Neural cell (in vitro differentiated cells): ENCODE results near the gene CSF2RB. TPM values are rescaled to one million over a fixed set of nuclear protein-coding genes. Genes with fewer than 3 reads are reported as not detected.

Experiments used
- H2AFZ ChIP-seq: fragments of 200-600, 300-800 bp; sonication (generic), shearing (Covaris generic); 2 replicates; pipeline ENCODE4 v1.6.0; 2014; ENCODE audit warnings: low read depth, mild to moderate bottlenecking, antibody characterized with exemption, low read length, moderate library complexity
- H3F3A ChIP-seq: fragments of 200-600 bp; shearing (Covaris generic); 2 replicates; pipeline ENCODE4 v1.6.1; 2016; ENCODE audit warnings: mild to moderate bottlenecking, moderate library complexity, mixed read lengths, antibody characterized with exemption, low read length; ENCODE audit not compliant: insufficient read depth, poor library complexity, severe bottlenecking
- H3K27ac ChIP-seq: fragments of 200-600, 300-800 bp; sonication (generic), shearing (Covaris generic); 2 replicates; pipeline ENCODE4 v1.5.1; 2014; ENCODE audit warnings: mild to moderate bottlenecking, low read length, moderate library complexity
- H3K27me3 ChIP-seq: fragments of 300-800, 200-600 bp; sonication (generic), shearing (Covaris generic); 2 replicates; pipeline ENCODE4 v1.6.0; 2014; ENCODE audit warnings: mild to moderate bottlenecking, low read depth, low read length, moderate library complexity; ENCODE audit not compliant: insufficient read depth
- H3K36me3 ChIP-seq: fragments of 300-800, 200-600 bp; sonication (generic), shearing (Covaris generic); 2 replicates; pipeline ENCODE4 v1.5.1; 2014; ENCODE audit warnings: mild to moderate bottlenecking, antibody characterized with exemption, low read length, moderate library complexity; ENCODE audit not compliant: insufficient read depth
- H3K4me2 ChIP-seq: fragments of 300-800, 200-600 bp; sonication (generic), shearing (Covaris generic); 2 replicates; pipeline ENCODE4 v1.6.0; 2014; ENCODE audit warnings: mild to moderate bottlenecking, low read length
- H3K4me3 ChIP-seq: fragments of 300-800, 200-600 bp; sonication (generic), shearing (Covaris generic); 2 replicates; pipeline ENCODE4 v1.5.1; 2014; ENCODE audit warnings: mild to moderate bottlenecking, low read length, moderate library complexity
- H3K79me2 ChIP-seq: fragments of 200-600 bp; shearing (Covaris generic); replicated peaks from 2 replicates; pipeline ENCODE4 v1.6.0; 2014; ENCODE audit warnings: mild to moderate bottlenecking, low read length, moderate library complexity; ENCODE audit not compliant: insufficient read depth
- H3K9ac ChIP-seq: fragments of 300-800, 200-600 bp; sonication (generic), shearing (Covaris generic); 2 replicates; pipeline ENCODE4 v1.6.1; 2016; ENCODE audit warnings: mild to moderate bottlenecking, low read length, mixed read lengths
- H3K9me2 ChIP-seq: fragments of 200-600 bp; shearing (Covaris generic); 2 replicates; pipeline ENCODE4 v1.6.1; 2016; ENCODE audit warnings: mild to moderate bottlenecking, low read length, mixed read lengths; ENCODE audit not compliant: insufficient read depth
- H3K9me3 ChIP-seq: fragments of 200-600, 300-800 bp; sonication (generic), shearing (Covaris generic); 2 replicates; pipeline ENCODE4 v1.6.1; 2016; ENCODE audit warnings: mild to moderate bottlenecking, mixed run types, low read length, moderate library complexity, mixed read lengths
- H4K20me1 ChIP-seq: fragments of 200-600 bp; shearing (Covaris generic); 2 replicates; pipeline ENCODE4 v1.6.1; 2016; ENCODE audit warnings: mild to moderate bottlenecking, mixed run types; ENCODE audit not compliant: insufficient read depth
- CTCF ChIP-seq: fragments of 450-650 bp; IDR thresholded peaks from 2 replicates; pipeline ENCODE4 v1.5.1; 2014; ENCODE audit warnings: antibody characterized with exemption, mild to moderate bottlenecking, moderate library complexity; ENCODE audit not compliant: poor library complexity, severe bottlenecking
- EP300 ChIP-seq: fragments of 450-650 bp; conservative IDR thresholded peaks from 2 replicates; pipeline ENCODE4 v1.6.1; 2014; ENCODE audit warnings: antibody characterized with exemption, mild to moderate bottlenecking, moderate library complexity; ENCODE audit not compliant: poor library complexity, severe bottlenecking
- EZH2 ChIP-seq: fragments of 200-600, 300-800 bp; shearing (Covaris generic), sonication (generic); IDR thresholded peaks from 2 replicates; pipeline ENCODE4 v1.6.1; 2014; ENCODE audit warnings: antibody characterized with exemption, low read length, borderline replicate concordance, mild to moderate bottlenecking; ENCODE audit not compliant: insufficient read depth, poor library complexity, severe bottlenecking
- MXI1 ChIP-seq: fragments of 450-650 bp; conservative IDR thresholded peaks from 2 replicates; pipeline ENCODE4 v1.6.1; 2014; ENCODE audit warnings: antibody characterized with exemption, mild to moderate bottlenecking; ENCODE audit not compliant: poor library complexity, severe bottlenecking
- POLR2AphosphoS5 ChIP-seq: IDR thresholded peaks from 2 replicates; pipeline ENCODE4 v1.6.1; 2012
- RAD21 ChIP-seq: fragments of 450-650 bp; conservative IDR thresholded peaks from 2 replicates; pipeline ENCODE4 v1.6.1; 2014; ENCODE audit warnings: antibody characterized with exemption, mild to moderate bottlenecking, moderate library complexity
- REST ChIP-seq: IDR thresholded peaks from 2 replicates; pipeline ENCODE4 v1.6.1; 2012; ENCODE audit warnings: borderline replicate concordance
- SMC3 ChIP-seq: fragments of 450-650 bp; conservative IDR thresholded peaks from 2 replicates; pipeline ENCODE4 v1.6.1; 2014; ENCODE audit warnings: antibody characterized with exemption, mild to moderate bottlenecking, moderate library complexity; ENCODE audit not compliant: poor library complexity
- TAF1 ChIP-seq: IDR thresholded peaks from 2 replicates; pipeline ENCODE4 v1.6.1; 2012; ENCODE audit warnings: low read depth
- polyA plus RNA-seq: library from polyadenylated mRNA; depleted of rRNA; stranded (reverse); fragments of >200 nt; gene quantifications from 2 replicates; pipeline ENCODE4 v1.2.3, GENCODE V29; 2014

The CSF2RB gene
- polyA plus RNA-seq, 1 donor from 2014 or later, result not detected

- no peaks in the 10 kb centered on the region for H3K9me2 ChIP-seq
- H3K36me3 ChIP-seq, result no peaks in the 10 kb centered on the region
- H3K27ac ChIP-seq, result no peak overlapping the region
- H3K9ac ChIP-seq, result no peak overlapping the region
- H3K9me3 ChIP-seq, result no peaks in the 10 kb centered on the region
- no peak overlapping the region for H3K4me3 ChIP-seq
- TF ChIP-seq REST, result no peak
- no peak for TF ChIP-seq EZH2
- H2AFZ ChIP-seq, result no peak overlapping the region
- no peak overlapping the region for H3K4me2 ChIP-seq
- H3K27me3 ChIP-seq, result no peaks in the 10 kb centered on the region
- H4K20me1 ChIP-seq, result no peaks in the 10 kb centered on the region
- H3K79me2 ChIP-seq, result no peaks in the 10 kb centered on the region
- no peaks in the 10 kb centered on the region for H3F3A ChIP-seq
These were observed 2.6 kb downstream of the CSF2RB start for GRCh38 chr22:36916034-36916433.

- no peaks in the 10 kb centered on the region for H3K79me2 ChIP-seq
- H4K20me1 ChIP-seq, result no peaks in the 10 kb centered on the region
- H3K4me2 ChIP-seq, result no peak overlapping the region
- no peaks in the 10 kb centered on the region for H3K9me3 ChIP-seq
- no peak for TF ChIP-seq CTCF
- TF ChIP-seq REST, result no peak
- TF ChIP-seq EP300, result no peak
- no peak for TF ChIP-seq RAD21
- no peak for TF ChIP-seq TAF1
- no peak for TF ChIP-seq POLR2AphosphoS5
- no peak for TF ChIP-seq MXI1
- no peak for TF ChIP-seq EZH2
- TF ChIP-seq SMC3, result no peak
- H3K27me3 ChIP-seq, result no peaks in the 10 kb centered on the region
- no peak overlapping the region for H3K9ac ChIP-seq
- H3K36me3 ChIP-seq, result no peaks in the 10 kb centered on the region
- no peak overlapping the region for H2AFZ ChIP-seq
- no peaks in the 10 kb centered on the region for H3K9me2 ChIP-seq
- H3K27ac ChIP-seq, result no peak overlapping the region
- H3K4me3 ChIP-seq, result no peak overlapping the region
- H3F3A ChIP-seq, result no peaks in the 10 kb centered on the region
These were observed 5.3 kb downstream of the CSF2RB start for GRCh38 chr22:36918586-36919284.
